ENCODE measurements around the gene LIN7A. TPM values are rescaled to one million over a fixed set of nuclear protein-coding genes. Genes with fewer than 3 reads are reported as not detected.

LIN7A gene
- total RNA-seq: 10 to 100 TPM in 1 of 4 donors, 1 to 10 TPM in 3; 4.6 to 10.7 (median 7.9) TPM
- 1 to 10 TPM in 2 of 3 donors, under 1 TPM in 1; 0.60 to 1.6 (median 1.1) TPM for polyA plus RNA-seq

- no peaks in the 10 kb centered on the region for H3K9me3 ChIP-seq
- TF ChIP-seq POLR2AphosphoS5 (IDR thresholded peaks at IDR 0.05) (peak in 2 of 4 donors; percentile 17 to 20), CTCF (IDR thresholded peaks at IDR 0.05) (no peak)
- peak within 1 kb of the TSS; percentile 51 to 81 (median 69) for H3K4me3 ChIP-seq
- peaks cover 0 to 13% (median 6%) of the 10 kb centered on the region in 3 donors for H3K27me3 ChIP-seq
- H3K27ac ChIP-seq: peak within 1 kb of the TSS; percentile 42 to 73 (median 72)
- DNase-seq: peak; percentile 66
- no peaks in the 10 kb centered on the region for H3K36me3 ChIP-seq
- 1 to 3% methylated on average over 47 of the region's 47 CpGs for WGBS, 2 donors
- peaks cover 0 to 14% (median 3%) of the 10 kb centered on the region in 4 donors for H3K4me1 ChIP-seq
- intact Hi-C loops (cut with DNase I): loop anchor here (10.0 kb wide), 1 partner anchor 327 kb away; no protein-coding TSS in a partner anchor
These were observed at the start of gene LIN7A for GRCh38 chr12:80937391-80938238. TSS of gene LIN7A (minus strand) at chr12:80937934. CDS start at chr12:80937722, 212 bp downstream.

GRCh38 chr12:80986224-80986623 lies 48.5 kb upstream of the LIN7A start:
- H3K4me3 ChIP-seq: no peak overlapping the region
- H3K27me3 ChIP-seq: no peaks in the 10 kb centered on the region
- H3K4me1 ChIP-seq: no peaks in the 10 kb centered on the region
- intact Hi-C loops (cut with DNase I): no loop called here
- H3K27ac ChIP-seq: no peak overlapping the region
- no peaks in the 10 kb centered on the region for H3K36me3 ChIP-seq
- no peaks in the 10 kb centered on the region for H3K9me3 ChIP-seq
- no peak for DNase-seq
- TF ChIP-seq POLR2AphosphoS5 (IDR thresholded peaks at IDR 0.05) (no peak), EP300 (IDR thresholded peaks at IDR 0.05) (no peak), CTCF (IDR thresholded peaks at IDR 0.05) (no peak), POLR2A (IDR thresholded peaks at IDR 0.05) (no peak)
- 79% methylated on average over 1 of the region's 1 CpG for WGBS, 2 donors

- no peak overlapping the region for H3K27ac ChIP-seq
- intact Hi-C loops (cut with DNase I): no loop called here
- no peaks in the 10 kb centered on the region for H3K9me3 ChIP-seq
- no peaks in the 10 kb centered on the region for H3K27me3 ChIP-seq
- TF ChIP-seq CTCF (IDR thresholded peaks at IDR 0.05) (no peak), POLR2AphosphoS5 (IDR thresholded peaks at IDR 0.05) (no peak), POLR2A (IDR thresholded peaks at IDR 0.05) (no peak), EP300 (IDR thresholded peaks at IDR 0.05) (no peak)
- DNase-seq: no peak
- no peaks in the 10 kb centered on the region for H3K4me1 ChIP-seq
- no peaks in the 10 kb centered on the region for H3K36me3 ChIP-seq
- WGBS, 2 donors: 13 to 66% methylated on average over 6 of the region's 6 CpGs
- H3K4me3 ChIP-seq: no peak overlapping the region
These were observed 42.1 kb upstream of the LIN7A start for GRCh38 chr12:80979816-80980215.

GRCh38 chr12:80979251-80979650 lies 41.5 kb upstream of the LIN7A start:
- Histone ChIP-seq H3K9me3 (no peaks in the 10 kb centered on the region), H3K4me3 (no peak overlapping the region), H3K4me1 (no peaks in the 10 kb centered on the region), H3K27ac (no peak overlapping the region), H3K27me3 (no peaks in the 10 kb centered on the region), H3K36me3 (no peaks in the 10 kb centered on the region)
- TF ChIP-seq EP300 (IDR thresholded peaks at IDR 0.05) (no peak), POLR2AphosphoS5 (IDR thresholded peaks at IDR 0.05) (no peak), POLR2A (IDR thresholded peaks at IDR 0.05) (no peak), CTCF (IDR thresholded peaks at IDR 0.05) (no peak)
- no peak for DNase-seq
- intact Hi-C loops (cut with DNase I): no loop called here
- 60 to 65% methylated on average over 3 of the region's 3 CpGs for WGBS, 2 donors
